ENCODE data around the gene ISCU. TPM values are rescaled to one million over a fixed set of nuclear protein-coding genes. Genes with fewer than 3 reads are reported as not detected.
A peak's percentile ranks its signal among the peaks of the same experiment; 100 is the strongest.
"Not testable (repeated sequence)": the region's sequence is repeated elsewhere in the genome, so short reads cannot be mapped to it uniquely, and the experiment has no call there.

The ISCU gene
- total RNA-seq, 2 donors from 2014 or later, result 113 to 119 TPM

GRCh38 chr12:108538146-108538545 lies 24.2 kb upstream of the ISCU start:
- intact Hi-C loops (cut with DNase I), result no loop called here
- no peak for DNase-seq (ENCODE audit: low spot score)

GRCh38 chr12:108538616-108539195 lies 23.7 kb upstream of the ISCU start:
- intact Hi-C loops (cut with DNase I), result no loop called here

GRCh38 chr12:108542320-108542719 lies 20.1 kb upstream of the ISCU start:
- intact Hi-C loops (cut with DNase I), result no loop called here
- DNase-seq (ENCODE audit: low spot score), result no peak

More at GRCh38 chr12:108538616-108539195, 23.7 kb upstream of the ISCU start:
- no peak for DNase-seq (ENCODE audit: low spot score)

GRCh38 chr12:108543652-108544051 lies 18.7 kb upstream of the ISCU start:
- intact Hi-C loops (cut with DNase I), result no loop called here
- DNase-seq (ENCODE audit: low spot score), result no peak

- no peak for DNase-seq (ENCODE audit: low spot score)
- intact Hi-C loops (cut with DNase I), result no loop called here
These were observed 14.7 kb upstream of the ISCU start for GRCh38 chr12:108547686-108548085.

GRCh38 chr12:108548954-108549521 lies 13.4 kb upstream of the ISCU start:
- intact Hi-C loops (cut with DNase I), result no loop called here
- no peak for DNase-seq (ENCODE audit: low spot score)

GRCh38 chr12:108551535-108551934 lies 10.9 kb upstream of the ISCU start:
- intact Hi-C loops (cut with DNase I), result no loop called here

GRCh38 chr12:108553799-108554198 lies 8.6 kb upstream of the ISCU start:
- intact Hi-C loops (cut with DNase I), result no loop called here
- DNase-seq (ENCODE audit: low spot score), result no peak

More at GRCh38 chr12:108551535-108551934, 10.9 kb upstream of the ISCU start:
- DNase-seq (ENCODE audit: low spot score), result no peak

GRCh38 chr12:108555383-108555782 lies 7.0 kb upstream of the ISCU start:
- DNase-seq (ENCODE audit: low spot score); intact Hi-C loops (cut with DNase I): not testable (repeated sequence)

GRCh38 chr12:108559007-108559655 lies 3.3 kb upstream of the ISCU start:
- intact Hi-C loops (cut with DNase I), result no loop called here

GRCh38 chr12:108559748-108560147 lies 2.6 kb upstream of the ISCU start:
- intact Hi-C loops (cut with DNase I), result loop anchor here (5.0 to 10.0 kb wide), 3 partner anchors 175 to 535 kb away; partner anchors contain the start of genes ALKBH2 (in 2 of the 2), UNG (in 2 of the 2) and CORO1C (in 1 of the 2)
- DNase-seq (ENCODE audit: low spot score), result no peak

More at GRCh38 chr12:108559007-108559655, 3.3 kb upstream of the ISCU start:
- no peak for DNase-seq (ENCODE audit: low spot score)

- intact Hi-C loops (cut with DNase I), result loop anchor here (5.0 to 10.0 kb wide), 3 partner anchors 174 to 534 kb away; partner anchors contain the start of genes ALKBH2 (in 2 of the 2), UNG (in 2 of the 2) and CORO1C (in 1 of the 2)
These were observed 2.1 kb upstream of the ISCU start for GRCh38 chr12:108560321-108560721.

GRCh38 chr12:108560752-108561719 lies 1.4 kb upstream of the ISCU start, which contains the start of gene SART3:
TSS of gene SART3 (minus strand) at chr12:108561173. CDS start at chr12:108561154, 19 bp downstream.
- intact Hi-C loops (cut with DNase I), result loop anchor here (5.0 to 10.0 kb wide), 3 partner anchors 174 to 534 kb away; partner anchors contain the start of genes ALKBH2 (in 2 of the 2), UNG (in 2 of the 2) and CORO1C (in 1 of the 2)
- peak; percentile 94 for DNase-seq (ENCODE audit: low spot score)

More at GRCh38 chr12:108560321-108560721, 2.1 kb upstream of the ISCU start:
- no peak for DNase-seq (ENCODE audit: low spot score)

GRCh38 chr12:108561852-108562347 lies 496 bp upstream of the ISCU start:
- intact Hi-C loops (cut with DNase I), result loop anchor here (5.0 to 10.0 kb wide), 3 partner anchors 173 to 533 kb away; partner anchors contain the start of genes ALKBH2 (in 2 of the 2), UNG (in 2 of the 2) and CORO1C (in 1 of the 2)
- no peak for DNase-seq (ENCODE audit: low spot score)

GRCh38 chr12:108563136-108563803 lies 874 bp downstream of the ISCU start:
- intact Hi-C loops (cut with DNase I), result loop anchor here (5.0 to 10.0 kb wide), 3 partner anchors 172 to 532 kb away; partner anchors contain the start of genes ALKBH2 (in 2 of the 2), UNG (in 2 of the 2) and CORO1C (in 1 of the 2)
- DNase-seq (ENCODE audit: low spot score), result peak; percentile 93

GRCh38 chr12:108563804-108564151 lies 1.4 kb downstream of the ISCU start:
- intact Hi-C loops (cut with DNase I), result loop anchor here (5.0 to 10.0 kb wide), 3 partner anchors 171 to 531 kb away; partner anchors contain the start of genes ALKBH2 (in 2 of the 2), UNG (in 2 of the 2) and CORO1C (in 1 of the 2)
- DNase-seq (ENCODE audit: low spot score), result no peak

- peak; percentile 53 for DNase-seq (ENCODE audit: low spot score)
- intact Hi-C loops (cut with DNase I), result loop anchor here (5.0 to 10.0 kb wide), 3 partner anchors 170 to 530 kb away; partner anchors contain the start of genes ALKBH2 (in 2 of the 2), UNG (in 2 of the 2) and CORO1C (in 1 of the 2)
These were observed 2.3 kb downstream of the ISCU start for GRCh38 chr12:108564724-108565123.
